ENCODE data around the gene RPS15.

RPS15 gene

DNA sequence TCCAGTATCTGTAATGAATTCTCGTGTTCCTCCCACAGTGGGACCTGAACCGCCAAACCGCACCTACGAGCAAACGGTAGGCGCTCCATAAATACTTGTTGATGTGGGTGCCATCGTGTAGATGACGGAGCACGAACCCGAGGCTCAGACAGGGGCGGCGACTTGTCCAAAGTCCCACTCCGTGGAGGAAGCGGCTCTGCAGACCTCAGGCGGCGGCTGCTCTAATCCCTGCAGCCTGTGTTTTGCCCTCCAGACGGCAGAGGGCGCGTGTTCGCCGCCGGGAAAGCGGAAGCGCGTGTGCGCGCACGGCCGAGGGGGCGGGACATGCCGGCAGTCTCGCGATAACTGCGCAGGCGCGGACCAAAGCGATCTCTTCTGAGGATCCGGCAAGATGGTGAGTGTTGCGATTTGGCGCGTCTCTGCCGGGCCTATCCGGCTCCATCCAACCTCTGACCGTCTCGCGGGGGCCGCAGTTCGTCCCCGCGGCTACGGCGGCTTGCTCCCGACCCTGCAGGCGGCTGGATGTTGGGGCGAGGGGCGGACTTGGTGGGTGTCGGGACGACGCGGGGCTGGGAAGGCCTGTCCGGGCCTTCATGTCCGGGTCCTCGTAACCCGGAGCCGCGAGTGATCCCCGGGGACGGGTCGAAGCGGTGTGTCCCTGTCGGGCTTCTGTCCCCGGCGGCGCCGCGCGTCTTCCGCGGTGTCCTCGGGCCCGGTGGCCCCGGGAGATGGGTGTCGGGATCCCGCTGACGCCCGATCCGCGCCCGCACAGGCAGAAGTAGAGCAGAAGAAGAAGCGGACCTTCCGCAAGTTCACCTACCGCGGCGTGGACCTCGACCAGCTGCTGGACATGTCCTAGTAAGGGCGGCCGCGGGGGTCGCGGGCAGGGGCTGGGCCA is at the start of gene RPS15:
Gene RPS15 (plus strand): TSS at position 362 of the 898 bp plus-strand sequence. CDS start 30 bp downstream, at position 392.
- TF ChIP-seq, protein P1, sequence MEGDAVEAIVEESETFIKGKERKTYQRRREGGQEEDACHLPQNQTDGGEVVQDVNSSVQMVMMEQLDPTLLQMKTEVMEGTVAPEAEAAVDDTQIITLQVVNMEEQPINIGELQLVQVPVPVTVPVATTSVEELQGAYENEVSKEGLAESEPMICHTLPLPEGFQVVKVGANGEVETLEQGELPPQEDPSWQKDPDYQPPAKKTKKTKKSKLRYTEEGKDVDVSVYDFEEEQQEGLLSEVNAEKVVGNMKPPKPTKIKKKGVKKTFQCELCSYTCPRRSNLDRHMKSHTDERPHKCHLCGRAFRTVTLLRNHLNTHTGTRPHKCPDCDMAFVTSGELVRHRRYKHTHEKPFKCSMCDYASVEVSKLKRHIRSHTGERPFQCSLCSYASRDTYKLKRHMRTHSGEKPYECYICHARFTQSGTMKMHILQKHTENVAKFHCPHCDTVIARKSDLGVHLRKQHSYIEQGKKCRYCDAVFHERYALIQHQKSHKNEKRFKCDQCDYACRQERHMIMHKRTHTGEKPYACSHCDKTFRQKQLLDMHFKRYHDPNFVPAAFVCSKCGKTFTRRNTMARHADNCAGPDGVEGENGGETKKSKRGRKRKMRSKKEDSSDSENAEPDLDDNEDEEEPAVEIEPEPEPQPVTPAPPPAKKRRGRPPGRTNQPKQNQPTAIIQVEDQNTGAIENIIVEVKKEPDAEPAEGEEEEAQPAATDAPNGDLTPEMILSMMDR (IDR thresholded peaks at IDR 0.05) = peak; percentile 93 to 94
- H3K27me3 ChIP-seq = no peaks in the 10 kb centered on the region
- no peaks in the 10 kb centered on the region for H3K9me3 ChIP-seq
- DNase-seq = peak; percentile 87 to 96
- peak within 1 kb of the TSS; percentile 79 to 82 for H3K27ac ChIP-seq
- H3K36me3 ChIP-seq = peaks cover 51 to 64% (median 58%) of the 10 kb centered on the region in 3 donors
- intact Hi-C loops (cut with DNase I; ENCODE audit: low total_unique reads) = no loop called here
- peak within 1 kb of the TSS; percentile 72 to 91 for H3K4me3 ChIP-seq
- H3K4me1 ChIP-seq = peaks cover 0 to 25% (median 21%) of the 10 kb centered on the region in 4 donors

DNA sequence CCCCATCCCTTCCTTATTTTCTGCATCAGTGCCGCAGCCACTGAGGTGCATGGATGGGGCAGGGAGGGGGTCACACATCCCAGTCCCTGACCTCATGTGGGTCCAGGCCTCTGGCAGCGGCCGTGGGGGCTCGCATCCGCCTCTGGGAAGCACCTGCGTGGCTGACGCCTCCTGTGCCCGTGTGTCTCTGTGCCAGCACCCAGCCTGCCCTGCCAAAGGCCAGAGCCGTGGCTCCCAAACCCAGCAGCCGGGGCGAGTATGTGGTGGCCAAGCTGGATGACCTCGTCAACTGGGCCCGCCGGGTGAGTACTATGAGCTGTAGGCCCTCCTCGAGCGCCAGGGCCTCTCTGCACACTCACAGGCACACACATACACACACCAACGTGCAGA is 49.6 kb upstream of the RPS15 start:
- DNase-seq = no peak
- Histone ChIP-seq H3K27ac (no peak overlapping the region), H3K9me3 (no peaks in the 10 kb centered on the region), H3K4me1 (peaks cover 0 to 24% (median 21%) of the 10 kb centered on the region in 4 donors), H3K27me3 (no peaks in the 10 kb centered on the region), H3K36me3 (peaks cover 43 to 73% (median 54%) of the 10 kb centered on the region in 3 donors), H3K4me3 (no peak overlapping the region)
- intact Hi-C loops (cut with DNase I; ENCODE audit: low total_unique reads) = no loop called here
- TF ChIP-seq, protein P1 (IDR thresholded peaks at IDR 0.05) = no peak

DNA sequence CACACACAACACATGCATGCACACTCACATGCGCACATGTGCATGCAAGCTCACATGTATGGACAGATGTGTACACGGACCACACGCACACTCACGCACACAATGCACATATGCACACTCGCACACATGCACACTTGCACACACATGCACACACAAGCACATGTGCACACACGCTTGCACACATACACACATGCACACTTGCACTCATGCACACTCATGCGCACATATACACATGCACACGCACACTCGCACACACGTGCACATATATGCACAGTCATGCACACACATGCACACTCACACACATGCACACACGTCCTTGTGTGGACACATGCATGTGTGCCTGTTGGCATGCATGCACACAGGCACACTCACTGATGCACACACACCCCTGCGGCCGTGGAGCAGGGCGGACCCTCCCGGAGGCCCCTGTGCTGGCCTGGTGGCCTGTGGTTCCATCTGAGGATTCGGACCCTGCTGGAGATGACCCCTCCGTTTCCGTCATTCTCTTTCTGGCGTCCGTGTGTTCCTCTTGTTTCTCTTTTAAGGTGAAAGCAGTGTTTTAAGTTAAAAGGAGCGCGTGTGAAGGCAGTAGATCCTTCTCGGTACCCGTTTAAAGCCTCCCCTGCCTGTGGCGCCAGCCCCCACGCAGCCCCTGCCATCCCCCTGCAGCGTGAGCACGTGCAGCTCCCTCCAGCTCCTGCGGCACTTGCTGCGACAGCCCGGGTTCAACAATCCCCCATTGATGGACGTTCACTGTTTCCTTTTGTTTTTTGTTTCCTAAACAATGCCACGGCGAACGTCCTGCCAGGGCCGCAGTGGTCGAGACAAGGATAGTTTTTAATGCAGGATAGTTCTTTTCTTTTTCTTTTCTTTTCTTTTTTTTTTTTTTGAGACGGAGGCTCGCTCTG is 48.9 kb upstream of the RPS15 start:
- TF ChIP-seq, protein P1 (IDR thresholded peaks at IDR 0.05) = no peak
- no peak overlapping the region for H3K27ac ChIP-seq
- peaks cover 0 to 21% (median 18%) of the 10 kb centered on the region in 4 donors for H3K4me1 ChIP-seq
- DNase-seq = no peak
- no peak overlapping the region for H3K4me3 ChIP-seq
- peaks cover 48 to 79% (median 57%) of the 10 kb centered on the region in 3 donors for H3K36me3 ChIP-seq
- intact Hi-C loops (cut with DNase I; ENCODE audit: low total_unique reads) = no loop called here
- H3K9me3 ChIP-seq = no peaks in the 10 kb centered on the region
- no peaks in the 10 kb centered on the region for H3K27me3 ChIP-seq

DNA sequence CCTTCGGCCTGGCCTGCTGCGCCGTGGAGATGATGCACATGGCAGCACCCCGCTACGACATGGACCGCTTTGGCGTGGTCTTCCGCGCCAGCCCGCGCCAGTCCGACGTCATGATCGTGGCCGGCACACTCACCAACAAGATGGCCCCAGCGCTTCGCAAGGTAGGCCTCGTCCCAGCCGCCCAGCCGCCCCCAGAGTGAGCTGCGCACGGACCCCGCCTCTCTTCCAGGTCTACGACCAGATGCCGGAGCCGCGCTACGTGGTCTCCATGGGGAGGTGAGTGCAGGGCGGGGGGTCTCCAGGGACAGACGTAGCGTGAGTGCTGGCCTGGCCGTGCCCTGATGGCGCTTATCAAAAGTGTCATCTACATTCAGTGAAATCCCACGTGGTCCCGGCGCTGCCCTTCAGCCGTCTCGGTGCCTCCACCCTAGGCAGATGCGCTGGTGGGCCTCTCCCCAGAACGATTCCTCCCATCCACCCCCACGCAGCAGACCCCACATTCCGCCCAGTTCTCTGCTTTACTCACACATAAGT is 47.2 kb upstream of the RPS15 start:
- Histone ChIP-seq H3K4me1 (peaks cover 0 to 18% (median 7%) of the 10 kb centered on the region in 4 donors), H3K9me3 (no peaks in the 10 kb centered on the region), H3K4me3 (no peak overlapping the region), H3K27ac (no peak overlapping the region), H3K36me3 (peaks cover 48 to 96% (median 57%) of the 10 kb centered on the region in 3 donors), H3K27me3 (no peaks in the 10 kb centered on the region)
- no peak for DNase-seq
- intact Hi-C loops (cut with DNase I; ENCODE audit: low total_unique reads) = no loop called here
- TF ChIP-seq, protein P1 (IDR thresholded peaks at IDR 0.05) = no peak

DNA sequence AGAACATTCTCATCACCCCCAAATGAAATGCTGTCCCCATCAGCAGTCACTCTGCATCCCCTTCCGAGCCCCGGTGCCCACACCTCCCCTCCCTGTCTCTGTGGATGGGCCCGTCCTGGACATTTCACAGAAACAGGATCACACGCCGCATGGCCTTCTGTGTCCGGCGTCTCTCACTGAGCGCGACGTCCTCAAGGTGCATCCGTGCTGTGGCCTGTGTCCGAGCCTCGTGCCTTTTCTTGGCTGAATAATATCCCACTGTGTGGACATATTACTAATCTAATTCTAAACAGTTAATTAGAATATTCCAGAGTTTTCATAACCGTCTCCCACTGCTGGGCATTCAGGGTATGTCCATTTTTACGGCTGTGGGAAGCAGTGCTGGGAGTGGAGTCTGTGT is 45.8 kb upstream of the RPS15 start:
- H3K4me1 ChIP-seq = peaks cover 0 to 23% (median 11%) of the 10 kb centered on the region in 4 donors
- TF ChIP-seq, protein P1 (IDR thresholded peaks at IDR 0.05) = no peak
- H3K9me3 ChIP-seq = no peaks in the 10 kb centered on the region
- H3K4me3 ChIP-seq = no peak overlapping the region
- no peak for DNase-seq
- intact Hi-C loops (cut with DNase I; ENCODE audit: low total_unique reads) = no loop called here
- peaks cover 48 to 90% (median 52%) of the 10 kb centered on the region in 3 donors for H3K36me3 ChIP-seq
- no peaks in the 10 kb centered on the region for H3K27me3 ChIP-seq
- no peak overlapping the region for H3K27ac ChIP-seq

Data from tibial artery (tissue), 4 donors.